Type B pancreatic cell (in vitro differentiated cells): ENCODE data around the gene INPP4A. TPM values are rescaled to one million over a fixed set of nuclear protein-coding genes. Genes with fewer than 3 reads are reported as not detected.
A peak's percentile ranks its signal among the peaks of the same experiment; 100 is the strongest.

Source experiments
- DNase-seq: peaks from one replicate; pipeline ENCODE4 v3.0.0; 2021; ENCODE audit warnings: mixed read lengths; ENCODE audit not compliant: unreplicated experiment; ENCODE audit errors: extremely low spot score
- H3K27ac Mint-ChIP-seq: 2 replicates; pipeline ENCODE4 v1.8.0; 2021; ENCODE audit warnings: mild to moderate bottlenecking, mixed read lengths
- H3K27me3 Mint-ChIP-seq: 2 replicates; pipeline ENCODE4 v1.8.0; 2021; ENCODE audit warnings: mixed read lengths
- H3K36me3 Mint-ChIP-seq: 2 replicates; pipeline ENCODE4 v1.8.0; 2021; ENCODE audit warnings: mixed read lengths
- H3K4me1 Mint-ChIP-seq: one replicate; pipeline ENCODE4 v1.8.0; 2021; ENCODE audit warnings: mixed read lengths; ENCODE audit not compliant: unreplicated experiment
- H3K4me3 Mint-ChIP-seq: 2 replicates; pipeline ENCODE4 v1.8.0; 2021; ENCODE audit warnings: mild to moderate bottlenecking, mixed read lengths
- H3K9me3 Mint-ChIP-seq: 2 replicates; pipeline ENCODE4 v1.8.0; 2021; ENCODE audit warnings: mixed read lengths
- total RNA-seq: library from RNA; stranded (reverse); gene quantifications from 2 replicates; pipeline ENCODE4 v1.2.1, GENCODE V29; 2021; ENCODE audit warnings: low replicate concordance
- TF ChIP-seq, protein P1 (sequence below): fragments of 200-600 bp; sonication (generic); conservative IDR thresholded peaks from 2 replicates; pipeline ENCODE4 v1.5.0; 2021; ENCODE audit warnings: antibody characterized with exemption, mild to moderate bottlenecking

Gene INPP4A
- total RNA-seq, 1 donor from 2014 or later: 37.6 TPM

DNA sequence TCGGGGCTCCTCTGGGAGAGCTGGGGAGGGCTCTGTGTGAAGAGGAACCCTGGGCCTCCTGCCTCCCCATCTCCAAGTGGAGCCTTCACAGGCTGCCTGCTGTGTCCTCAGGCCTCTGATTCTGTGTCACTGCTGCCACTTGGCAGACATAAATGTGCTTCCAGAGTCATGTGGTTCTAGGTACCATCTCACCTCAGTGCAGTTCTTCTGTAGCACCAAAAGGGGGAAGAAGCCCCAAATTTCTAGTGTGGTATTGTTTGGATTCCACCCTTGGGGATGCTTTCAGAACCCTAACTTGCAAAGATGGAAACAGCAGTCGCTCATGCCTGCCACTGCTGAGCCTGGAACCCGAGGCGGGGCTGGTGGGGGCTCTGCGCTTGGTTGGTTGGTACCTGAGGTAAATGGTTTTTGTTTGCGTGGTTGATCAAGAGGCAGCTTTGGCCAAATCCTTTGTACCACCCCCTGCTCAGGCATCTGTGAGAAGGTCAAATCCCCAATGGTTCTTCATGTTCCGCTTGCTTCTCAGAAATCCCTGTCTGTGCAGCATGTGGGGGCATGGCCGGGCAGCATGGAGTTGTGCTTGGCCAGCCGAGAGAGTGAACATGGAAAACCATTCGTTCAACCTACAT is 136.1 kb downstream of the INPP4A start:
- no peaks in the 10 kb centered on the region for H3K27me3 Mint-ChIP-seq
- H3K9me3 Mint-ChIP-seq: no peaks in the 10 kb centered on the region
- no peak overlapping the region for H3K27ac Mint-ChIP-seq
- H3K4me3 Mint-ChIP-seq: no peak overlapping the region
- TF ChIP-seq, protein P1, sequence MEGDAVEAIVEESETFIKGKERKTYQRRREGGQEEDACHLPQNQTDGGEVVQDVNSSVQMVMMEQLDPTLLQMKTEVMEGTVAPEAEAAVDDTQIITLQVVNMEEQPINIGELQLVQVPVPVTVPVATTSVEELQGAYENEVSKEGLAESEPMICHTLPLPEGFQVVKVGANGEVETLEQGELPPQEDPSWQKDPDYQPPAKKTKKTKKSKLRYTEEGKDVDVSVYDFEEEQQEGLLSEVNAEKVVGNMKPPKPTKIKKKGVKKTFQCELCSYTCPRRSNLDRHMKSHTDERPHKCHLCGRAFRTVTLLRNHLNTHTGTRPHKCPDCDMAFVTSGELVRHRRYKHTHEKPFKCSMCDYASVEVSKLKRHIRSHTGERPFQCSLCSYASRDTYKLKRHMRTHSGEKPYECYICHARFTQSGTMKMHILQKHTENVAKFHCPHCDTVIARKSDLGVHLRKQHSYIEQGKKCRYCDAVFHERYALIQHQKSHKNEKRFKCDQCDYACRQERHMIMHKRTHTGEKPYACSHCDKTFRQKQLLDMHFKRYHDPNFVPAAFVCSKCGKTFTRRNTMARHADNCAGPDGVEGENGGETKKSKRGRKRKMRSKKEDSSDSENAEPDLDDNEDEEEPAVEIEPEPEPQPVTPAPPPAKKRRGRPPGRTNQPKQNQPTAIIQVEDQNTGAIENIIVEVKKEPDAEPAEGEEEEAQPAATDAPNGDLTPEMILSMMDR: no peak
- peaks cover 8% of the 10 kb centered on the region for H3K4me1 Mint-ChIP-seq
- no peak for DNase-seq
- peaks cover 5% of the 10 kb centered on the region for H3K36me3 Mint-ChIP-seq

DNA sequence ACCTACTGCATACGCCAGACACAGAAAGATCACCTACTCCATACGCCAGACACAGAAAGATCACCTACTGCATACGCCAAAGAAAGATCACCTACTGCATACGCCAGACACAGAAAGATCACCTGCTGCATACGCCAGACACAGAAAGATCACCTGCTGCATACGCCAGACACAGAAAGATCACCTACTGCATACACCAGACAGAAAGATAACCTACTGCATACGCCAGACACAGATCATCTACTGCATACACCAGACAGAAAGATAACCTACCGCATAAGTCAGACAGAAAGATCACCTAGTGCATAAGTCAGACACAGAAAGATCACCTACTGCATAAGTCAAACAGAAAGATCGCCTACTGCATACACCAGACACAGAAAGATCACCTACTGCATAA is 137.9 kb downstream of the INPP4A start:
- TF ChIP-seq, protein P1: no peak
- Mint-ChIP-seq H3K4me3 (no peak overlapping the region), H3K4me1 (peaks cover 8% of the 10 kb centered on the region), H3K27ac (no peak overlapping the region), H3K27me3 (no peaks in the 10 kb centered on the region), H3K36me3 (peaks cover 5% of the 10 kb centered on the region), H3K9me3 (no peaks in the 10 kb centered on the region)
- no peak for DNase-seq

DNA sequence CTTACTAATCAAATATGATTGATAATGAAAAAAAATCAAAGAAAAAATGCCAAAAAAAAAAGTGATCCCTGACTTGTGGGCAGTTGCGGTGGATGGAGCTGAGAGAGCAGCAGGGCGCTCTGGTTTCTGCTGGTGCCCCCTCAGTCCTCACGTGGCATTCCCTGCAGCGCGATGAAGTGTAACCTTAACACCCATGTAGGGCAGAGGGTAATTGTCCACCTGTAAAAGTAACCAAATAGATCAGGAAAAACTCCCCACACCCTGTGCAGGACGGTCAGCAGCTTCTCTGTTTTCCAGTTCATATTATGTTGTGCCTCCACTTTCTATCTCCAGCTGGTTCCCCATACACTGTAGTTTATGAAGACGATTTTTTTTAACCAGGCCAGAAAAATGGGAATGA is 138.6 kb downstream of the INPP4A start:
- Mint-ChIP-seq H3K36me3 (peaks cover 5% of the 10 kb centered on the region), H3K27me3 (no peaks in the 10 kb centered on the region), H3K4me1 (peaks cover 8% of the 10 kb centered on the region), H3K4me3 (no peak overlapping the region), H3K9me3 (no peaks in the 10 kb centered on the region), H3K27ac (no peak overlapping the region)
- DNase-seq: no peak
- TF ChIP-seq, protein P1: no peak

DNA sequence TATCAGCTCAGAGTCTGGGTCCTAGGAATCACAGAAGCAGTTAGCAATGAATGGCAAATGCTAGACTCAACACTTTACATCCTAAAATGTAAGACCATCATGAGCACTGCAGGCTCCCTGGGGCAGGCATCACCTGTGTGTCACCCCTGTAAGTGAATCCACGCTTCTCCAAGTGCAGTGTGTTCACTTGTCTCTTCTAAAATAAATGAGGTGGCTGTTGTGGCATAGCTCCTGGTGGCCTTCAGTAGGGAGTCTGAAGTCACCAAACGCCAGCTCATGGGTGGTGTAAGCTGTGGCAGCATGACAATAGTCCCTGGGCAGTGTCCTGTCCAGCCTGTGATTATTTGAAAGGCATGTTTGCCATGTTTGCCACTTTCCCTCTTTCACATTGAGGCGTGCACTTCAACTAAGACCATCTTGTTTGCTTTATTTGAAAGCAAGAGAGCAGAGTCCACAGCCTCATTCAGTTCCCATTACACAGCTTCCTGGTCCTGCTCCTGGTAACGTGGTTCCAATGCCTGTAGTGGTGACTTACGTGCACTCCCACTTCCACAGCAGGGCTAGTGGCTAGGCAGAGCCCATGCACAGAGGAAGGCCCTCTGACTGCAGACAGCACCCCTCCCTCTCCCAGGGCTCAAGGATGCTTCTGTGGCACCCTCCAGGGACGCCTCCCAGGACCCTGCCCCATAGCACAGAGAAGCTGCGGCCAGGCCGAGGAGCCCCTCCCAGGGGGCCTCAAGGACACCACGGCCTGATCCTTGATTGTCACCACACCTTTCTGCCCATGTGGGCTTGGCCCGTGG is 139.4 kb downstream of the INPP4A start:
- H3K4me3 Mint-ChIP-seq: no peak overlapping the region
- peak overlapping the region; percentile 39 for H3K27ac Mint-ChIP-seq
- H3K9me3 Mint-ChIP-seq: no peaks in the 10 kb centered on the region
- DNase-seq: no peak
- H3K4me1 Mint-ChIP-seq: peaks cover 8% of the 10 kb centered on the region
- H3K36me3 Mint-ChIP-seq: peaks cover 5% of the 10 kb centered on the region
- TF ChIP-seq, protein P1: no peak
- no peaks in the 10 kb centered on the region for H3K27me3 Mint-ChIP-seq

DNA sequence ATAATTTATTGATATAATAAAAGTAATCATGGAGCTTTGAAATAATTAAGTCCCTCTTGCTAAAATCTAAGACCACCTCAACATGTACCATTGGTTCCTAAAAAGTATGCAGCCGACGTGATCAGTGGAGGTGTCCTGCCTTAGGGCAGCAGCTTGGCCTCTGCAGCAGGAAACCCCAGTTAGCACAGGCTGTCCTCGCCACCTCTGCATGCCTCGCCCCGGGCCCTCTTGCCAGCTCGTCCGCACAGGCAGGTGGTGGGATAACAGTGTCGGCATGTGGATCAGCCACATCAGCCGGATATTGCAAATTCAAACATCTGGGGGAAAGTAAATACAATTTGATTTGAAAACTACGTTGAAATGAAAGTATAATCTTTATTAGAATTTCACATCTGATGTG is 140.7 kb downstream of the INPP4A start:
- Mint-ChIP-seq H3K4me3 (no peak overlapping the region), H3K27ac (no peak overlapping the region), H3K36me3 (peaks cover 5% of the 10 kb centered on the region), H3K27me3 (no peaks in the 10 kb centered on the region), H3K9me3 (no peaks in the 10 kb centered on the region), H3K4me1 (peaks cover 8% of the 10 kb centered on the region)
- no peak for DNase-seq
- TF ChIP-seq, protein P1: no peak
